Measurements from ENCODE around the gene TOMM40.
A peak's percentile ranks its signal among the peaks of the same experiment; 100 is the strongest.
"Not testable (repeated sequence)": the region's sequence is repeated elsewhere in the genome, so short reads cannot be mapped to it uniquely, and the experiment has no call there.

The TOMM40 gene

DNA sequence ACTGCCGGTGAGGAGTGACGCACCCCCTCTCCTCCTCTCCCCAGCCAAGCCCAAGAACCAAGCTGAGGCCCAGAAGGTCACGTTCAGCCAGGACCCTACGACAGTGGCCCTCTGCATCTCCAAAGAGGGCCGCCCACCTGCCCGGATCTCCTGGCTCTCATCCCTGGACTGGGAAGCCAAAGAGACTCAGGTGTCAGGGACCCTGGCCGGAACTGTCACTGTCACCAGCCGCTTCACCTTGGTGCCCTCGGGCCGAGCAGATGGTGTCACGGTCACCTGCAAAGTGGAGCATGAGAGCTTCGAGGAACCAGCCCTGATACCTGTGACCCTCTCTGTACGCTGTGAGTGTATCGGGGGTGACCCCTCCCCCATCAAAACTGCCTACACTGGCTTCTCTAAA is 19.2 kb upstream of the TOMM40 start:
- no peak for DNase-seq (ENCODE audit: low read depth in 1 of 2, low spot score in 1 of 2)

DNA sequence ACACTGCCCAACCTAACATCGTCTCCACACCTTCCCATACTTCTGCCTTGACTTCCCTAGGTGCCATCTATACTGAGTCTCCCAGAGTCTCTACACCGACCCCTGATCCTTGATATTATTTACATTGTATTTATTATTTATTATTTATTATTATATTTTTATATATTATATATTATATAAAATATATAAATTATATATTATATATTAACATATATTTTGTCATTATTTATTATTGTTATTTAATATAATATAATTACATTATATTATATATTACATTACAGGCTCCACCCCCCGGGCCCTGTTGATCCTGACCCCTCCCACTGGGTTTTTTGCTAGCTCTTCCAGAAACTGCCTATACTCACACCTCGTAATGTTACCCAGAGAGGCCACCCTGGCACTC is 18.4 kb upstream of the TOMM40 start:
- DNase-seq (ENCODE audit: low read depth in 1 of 2, low spot score in 1 of 2) = no peak

DNA sequence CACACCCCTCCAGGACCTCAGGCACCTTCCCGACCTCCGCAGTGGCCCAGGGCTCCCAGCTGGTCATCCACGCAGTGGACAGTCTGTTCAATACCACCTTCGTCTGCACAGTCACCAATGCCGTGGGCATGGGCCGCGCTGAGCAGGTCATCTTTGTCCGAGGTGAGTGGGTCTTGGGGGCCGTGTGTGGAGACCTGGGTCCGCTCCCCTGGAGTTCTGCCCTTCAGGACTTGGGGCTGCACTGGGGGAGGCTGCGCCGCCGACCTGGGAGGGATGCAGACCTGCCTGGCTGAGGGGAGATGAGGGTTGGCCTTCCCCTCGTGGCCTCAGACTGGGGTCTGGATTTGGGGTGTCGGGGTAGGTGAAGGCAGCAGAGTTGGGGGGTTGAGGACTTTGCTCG is 16.7 kb upstream of the TOMM40 start:
- no peak for DNase-seq (ENCODE audit: low read depth in 1 of 2, low spot score in 1 of 2)

DNA sequence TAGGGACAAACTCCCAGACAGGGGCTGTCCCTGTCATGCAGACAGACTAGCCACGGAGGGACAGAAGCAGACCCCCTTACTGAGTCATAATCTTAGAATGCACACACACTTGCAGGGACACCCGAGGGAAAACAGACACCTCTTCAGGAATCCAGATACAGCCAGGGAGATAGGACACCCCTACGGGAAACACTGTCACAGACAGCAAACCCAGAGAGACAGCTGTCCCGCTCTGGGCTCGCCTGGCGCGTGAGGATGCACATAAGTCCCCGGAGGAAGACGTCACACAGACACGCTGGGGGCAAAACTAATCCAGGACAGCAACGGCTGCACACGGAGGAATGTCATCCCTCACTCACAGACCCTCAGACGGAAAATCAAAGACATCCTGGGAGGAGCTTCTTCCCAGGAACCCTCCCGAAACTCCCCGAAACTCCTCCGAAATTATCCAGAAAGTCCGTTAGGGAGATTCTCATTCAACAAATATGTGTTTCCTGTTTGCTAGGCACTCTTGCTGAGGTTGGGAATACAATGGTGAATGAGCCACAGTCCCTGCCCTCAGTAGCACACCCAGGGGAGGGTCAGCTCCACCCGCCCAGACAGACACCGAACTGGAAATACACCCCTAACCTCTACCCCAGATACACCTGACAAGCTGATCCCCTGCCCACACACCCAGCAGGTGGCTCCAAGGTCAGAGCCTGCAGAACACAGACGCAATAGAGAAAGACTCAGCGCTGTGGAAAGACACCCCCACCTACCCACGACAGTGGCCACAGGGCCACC is 15.2 kb upstream of the TOMM40 start:
- DNase-seq (ENCODE audit: low read depth in 1 of 2, low spot score in 1 of 2) = no peak

DNA sequence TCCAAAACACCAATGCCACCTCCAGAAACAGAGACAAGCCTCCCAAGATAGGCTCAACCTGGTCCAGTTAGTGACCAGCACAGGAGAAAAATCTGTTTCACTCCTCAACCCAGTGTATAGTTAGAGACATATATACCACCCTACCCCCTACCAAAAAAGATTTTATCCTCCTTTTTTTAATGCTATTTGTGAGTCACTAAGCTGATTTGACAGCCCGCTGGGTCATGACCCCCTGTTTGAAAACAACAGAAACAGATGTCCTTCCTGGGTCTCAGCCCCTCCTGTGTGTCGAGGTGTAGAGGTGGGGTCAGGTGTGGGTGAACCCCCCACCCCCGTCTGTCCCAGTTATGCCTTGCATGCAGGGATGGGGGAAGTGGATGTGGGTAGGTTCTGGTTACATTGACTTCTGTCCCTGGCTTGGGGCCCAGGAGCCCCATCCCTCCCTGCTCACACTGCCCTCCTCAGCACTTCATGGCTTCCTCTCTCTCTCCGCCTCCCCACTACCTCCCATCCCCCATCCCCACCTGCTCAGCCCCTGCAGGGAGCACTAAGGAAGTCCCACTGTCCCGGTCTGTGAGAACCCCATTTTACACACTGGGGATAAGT is 14.0 kb upstream of the TOMM40 start:
- no peak for DNase-seq (ENCODE audit: low read depth in 1 of 2, low spot score in 1 of 2)

GRCh38 chr19:44878120-44878865 is 12.8 kb upstream of the TOMM40 start:
- DNase-seq (ENCODE audit: low read depth in 1 of 2, low spot score in 1 of 2) = no peak

DNA sequence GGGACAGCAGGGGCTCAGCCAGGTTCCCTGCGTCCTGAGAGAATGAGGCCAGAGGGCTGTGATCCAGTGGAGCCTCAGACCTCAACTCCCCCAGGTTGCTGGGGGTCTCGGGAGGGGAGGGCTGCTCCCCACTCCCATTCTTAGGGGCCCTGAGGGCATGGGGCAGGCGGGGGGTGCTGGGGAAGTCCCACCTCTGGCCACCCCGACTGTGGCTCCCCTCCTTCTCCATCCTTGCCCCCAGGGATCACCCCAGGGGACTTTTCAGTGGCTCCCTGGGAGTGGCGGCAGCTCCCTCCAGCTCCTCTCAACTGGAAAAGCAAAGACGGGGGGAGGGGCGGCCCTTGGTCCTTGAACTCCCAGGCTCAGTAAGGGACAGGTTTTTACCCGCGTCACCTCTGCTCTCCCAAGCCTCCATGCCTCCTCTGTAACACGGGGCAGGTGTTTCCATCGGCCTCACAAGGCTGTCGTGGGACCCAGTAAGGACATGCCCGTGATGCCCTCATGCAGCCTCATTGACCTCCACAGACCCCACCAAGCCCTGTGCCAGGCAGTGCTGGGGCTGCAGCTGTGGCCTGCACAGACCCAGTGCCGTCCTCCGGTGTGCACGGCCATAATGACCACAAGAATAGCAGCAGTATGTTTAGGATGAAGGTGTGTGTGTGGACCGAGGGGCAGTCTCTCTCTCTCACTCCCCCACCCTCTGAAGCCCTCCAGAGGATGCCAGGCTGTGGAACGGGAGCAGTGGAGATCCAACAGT is 11.6 kb upstream of the TOMM40 start:
- no peak for DNase-seq (ENCODE audit: low read depth in 1 of 2, low spot score in 1 of 2)

- DNase-seq (ENCODE audit: low read depth in 1 of 2, low spot score in 1 of 2) = no peak
Observed at GRCh38 chr19:44882063-44882462, 9.0 kb upstream of the TOMM40 start.

DNA sequence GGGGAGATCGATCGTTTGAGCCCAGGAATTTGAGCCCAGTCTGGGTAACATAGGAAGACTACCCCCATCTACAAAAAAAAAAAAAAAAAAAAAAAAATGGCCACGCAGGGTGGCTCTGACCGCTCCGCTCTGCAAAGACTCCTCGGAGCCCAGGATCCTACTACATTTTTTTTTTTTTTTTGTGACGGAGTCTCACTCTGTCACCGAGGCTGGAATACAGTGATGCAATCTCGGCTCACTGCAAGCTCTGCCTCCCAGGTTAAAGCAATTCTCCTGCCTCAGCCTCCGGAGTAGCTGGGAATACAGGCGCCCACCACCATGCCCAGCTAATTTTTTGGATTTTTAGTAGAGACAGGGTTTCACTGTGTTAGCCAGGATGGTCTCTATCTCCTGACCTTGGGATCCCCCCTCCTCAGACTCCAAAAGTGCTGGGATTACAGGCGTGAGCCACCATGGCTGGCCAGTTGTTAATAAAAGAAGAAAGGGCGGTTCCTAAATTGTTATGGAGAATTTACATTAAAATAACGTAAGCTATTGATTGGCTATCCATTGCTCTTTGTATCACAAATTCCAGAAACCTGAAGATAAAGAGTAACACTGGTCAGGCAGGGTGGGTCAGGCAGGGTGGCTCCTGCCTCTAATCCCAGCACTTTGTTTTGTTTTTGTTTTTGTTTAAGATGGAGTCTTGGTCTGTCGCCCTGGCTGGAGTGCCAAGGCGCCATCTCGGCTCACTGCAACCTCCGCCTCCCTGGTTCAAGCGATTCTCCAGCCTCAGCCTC is 8.2 kb upstream of the TOMM40 start:
- not testable (repeated sequence) for DNase-seq (ENCODE audit: low read depth in 1 of 2, low spot score in 1 of 2)

- no peak for DNase-seq (ENCODE audit: low read depth in 1 of 2, low spot score in 1 of 2)
Observed at GRCh38 chr19:44883922-44884321, 7.1 kb upstream of the TOMM40 start.

GRCh38 chr19:44884566-44884965 is 6.5 kb upstream of the TOMM40 start:
- no peak for DNase-seq (ENCODE audit: low read depth in 1 of 2, low spot score in 1 of 2)

GRCh38 chr19:44886141-44886540 is 4.9 kb upstream of the TOMM40 start:
- DNase-seq (ENCODE audit: low read depth in 1 of 2, low spot score in 1 of 2) = no peak

- DNase-seq (ENCODE audit: low read depth in 1 of 2, low spot score in 1 of 2) = no peak
Observed at GRCh38 chr19:44887648-44888047, 3.4 kb upstream of the TOMM40 start.

DNA sequence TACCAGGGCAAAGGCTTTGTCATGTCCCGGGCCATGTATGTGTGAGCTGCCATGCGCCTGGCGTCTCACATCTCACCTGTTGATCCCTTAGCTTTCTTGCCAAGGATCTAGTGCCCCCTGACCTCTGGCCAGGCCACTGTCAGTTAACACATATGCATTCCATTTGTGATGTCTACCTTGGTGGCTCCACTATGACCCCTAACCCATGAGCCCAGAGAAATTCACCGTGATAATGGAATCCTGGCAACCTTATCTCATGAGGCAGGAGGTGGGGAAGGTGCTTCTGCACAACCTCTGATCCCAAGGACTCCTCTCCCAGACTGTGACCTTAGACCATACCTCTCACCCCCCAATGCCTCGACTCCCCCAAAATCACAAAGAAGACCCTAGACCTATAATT is 2.7 kb upstream of the TOMM40 start:
- not testable (repeated sequence) for DNase-seq (ENCODE audit: low read depth in 1 of 2, low spot score in 1 of 2)

GRCh38 chr19:44889830-44890365 is 1.2 kb upstream of the TOMM40 start:
- DNase-seq (ENCODE audit: low read depth in 1 of 2, low spot score in 1 of 2) = no peak

DNA sequence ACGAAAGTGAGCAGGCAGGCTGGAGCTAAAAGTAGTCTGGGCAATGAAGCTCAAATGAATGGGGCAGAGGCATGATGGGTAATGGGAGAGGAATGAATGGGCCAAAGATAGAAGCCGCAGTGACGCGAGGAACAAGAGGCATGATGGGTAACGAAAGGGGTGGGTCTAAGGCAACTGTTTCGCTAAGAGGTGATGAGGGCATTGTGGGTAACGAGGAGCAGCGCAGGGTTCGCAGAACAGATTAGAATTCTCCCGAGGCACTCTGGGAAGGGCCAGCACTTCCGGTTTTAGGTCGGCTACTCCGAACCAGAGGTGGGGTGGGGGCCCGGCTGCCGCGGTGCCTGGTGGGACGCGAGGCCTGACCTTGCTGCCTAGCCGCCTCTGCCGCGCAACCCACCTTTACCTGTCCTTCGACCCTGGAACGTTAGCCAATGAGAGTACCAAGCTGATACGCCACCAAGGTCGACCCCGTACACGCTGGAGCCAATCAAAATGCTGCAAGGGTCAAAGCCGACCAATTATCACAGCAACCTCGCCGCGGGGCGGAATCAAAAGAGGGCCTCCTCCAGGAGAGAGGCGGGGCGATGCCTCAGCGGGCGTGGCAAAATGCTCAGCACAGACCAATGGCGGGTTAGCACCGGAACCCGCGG is 563 bp upstream of the TOMM40 start:
- peak; percentile 99 to 100 for DNase-seq (ENCODE audit: low read depth in 1 of 2, low spot score in 1 of 2)

DNA sequence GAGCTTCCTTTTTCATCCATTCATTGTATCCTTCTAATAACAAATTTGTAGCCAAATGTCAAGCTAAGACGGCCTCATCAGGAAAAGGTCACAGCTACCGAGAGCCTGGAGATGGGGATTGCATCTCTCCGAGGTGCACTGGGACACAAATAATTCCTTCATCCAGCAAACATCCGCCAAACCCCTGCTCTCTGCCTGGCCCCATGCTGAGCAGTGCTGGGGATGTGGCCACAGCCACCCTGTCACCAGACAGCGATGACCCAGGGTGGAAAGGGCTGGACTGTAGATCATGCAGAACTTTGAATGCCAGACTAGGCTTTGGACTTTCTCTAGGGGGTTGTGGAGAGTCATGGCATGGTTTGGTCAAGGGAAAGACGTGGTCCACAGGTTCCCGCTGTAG is 1.9 kb downstream of the TOMM40 start:
- DNase-seq (ENCODE audit: low read depth in 1 of 2, low spot score in 1 of 2) = no peak

GRCh38 chr19:44893332-44894051 is 2.4 kb downstream of the TOMM40 start:
- DNase-seq (ENCODE audit: low read depth in 1 of 2, low spot score in 1 of 2) = no peak

DNA sequence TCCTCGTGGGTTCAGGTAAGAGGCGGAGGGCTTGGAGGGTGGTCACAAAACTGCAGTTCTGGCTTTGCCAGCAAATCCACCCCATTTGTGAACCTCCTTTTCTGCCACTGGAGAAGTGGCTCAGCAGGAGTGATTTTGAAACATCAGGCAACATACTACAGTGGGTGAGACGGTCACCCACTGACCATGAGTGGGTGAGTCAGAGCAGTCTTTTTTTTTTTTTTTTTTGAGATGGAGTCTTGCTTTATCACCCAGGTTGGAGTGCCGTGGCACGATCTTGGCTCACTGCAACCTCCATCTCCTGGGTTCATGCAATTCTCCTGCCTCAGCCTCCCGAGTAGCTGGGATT is 3.0 kb downstream of the TOMM40 start:
- DNase-seq (ENCODE audit: low read depth in 1 of 2, low spot score in 1 of 2) = no peak

All from activated CD4-positive, alpha-beta T cell treated with anti-CD3 and anti-CD28 coated beads, Interleukin-2, amount 50 U/mL, for 24 hours (primary cell).